Neutrophil (primary cell): ENCODE data around the gene KATNA1.
"Not testable (repeated sequence)": the region's sequence is repeated elsewhere in the genome, so short reads cannot be mapped to it uniquely, and the experiment has no call there.

Experiments used
- H3K27ac ChIP-seq: fragments of 200-600 bp; sonication (generic); 2 replicates; pipeline ENCODE4 v1.5.1; 2016; ENCODE audit warnings: mild to moderate bottlenecking, moderate library complexity
- H3K27me3 ChIP-seq: fragments of 200-600 bp; sonication (generic); 2 replicates; pipeline ENCODE4 v1.6.0; 2016; ENCODE audit warnings: mild to moderate bottlenecking
- H3K36me3 ChIP-seq: fragments of 200-600 bp; sonication (generic); 2 replicates; pipeline ENCODE4 v1.5.1; 2017
- H3K4me1 ChIP-seq, 2 experiments: fragments of 200-600 bp in 1 of 2; sonication (generic) in 1 of 2; 1 replicate in 1 of 2; 2 replicates in 1 of 2; pipeline versions ENCODE4 v1.5.1 to v1.6.1; 2013 to 2016; ENCODE audit warnings: low read depth in 1 of 2, low read length in 1 of 2, mild to moderate bottlenecking in 1 of 2, moderate library complexity in 1 of 2; ENCODE audit not compliant: control insufficient read depth in 1 of 2, insufficient read depth in 1 of 2
- H3K4me3 ChIP-seq, 2 experiments: fragments of 200-600 bp in 1 of 2; sonication (generic) in 1 of 2; 1 replicate in 1 of 2; 2 replicates in 1 of 2; pipeline ENCODE4 v1.5.1; 2013 to 2016; ENCODE audit warnings: low read depth in 1 of 2, low read length in 1 of 2, mild to moderate bottlenecking in 1 of 2, moderate library complexity in 1 of 2
- H3K9me3 ChIP-seq: fragments of 200-600 bp; sonication (generic); 2 replicates; pipeline ENCODE4 v1.5.1; 2016
- CTCF ChIP-seq: fragments of 200-600 bp; sonication (generic); IDR thresholded peaks from 2 replicates; pipeline ENCODE4 v1.5.1; 2016; ENCODE audit warnings: antibody characterized with exemption

The KATNA1 gene

GRCh38 chr6:149686230-149686629, 37.7 kb upstream of the KATNA1 start:
- Histone ChIP-seq H3K4me3 (no peak overlapping the region), H3K36me3 (peaks cover 49% of the 10 kb centered on the region), H3K27ac (no peak overlapping the region)

GRCh38 chr6:149683256-149683859, 34.8 kb upstream of the KATNA1 start:
- no peak for TF ChIP-seq CTCF
- Histone ChIP-seq H3K27me3 (no peaks in the 10 kb centered on the region), H3K4me1 (no peaks in the 10 kb centered on the region), H3K27ac (no peak overlapping the region), H3K36me3 (peaks cover 42% of the 10 kb centered on the region), H3K4me3 (no peak overlapping the region), H3K9me3 (no peaks in the 10 kb centered on the region)

More at GRCh38 chr6:149686230-149686629, 37.7 kb upstream of the KATNA1 start:
- TF ChIP-seq CTCF, result no peak
- Histone ChIP-seq H3K27me3 (no peaks in the 10 kb centered on the region), H3K4me1 (no peaks in the 10 kb centered on the region), H3K9me3 (no peaks in the 10 kb centered on the region)

GRCh38 chr6:149681845-149682244, 33.3 kb upstream of the KATNA1 start:
- H3K9me3 ChIP-seq, H3K27ac ChIP-seq, H3K4me3 ChIP-seq, H3K4me1 ChIP-seq, H3K27me3 ChIP-seq: not testable (repeated sequence)
- peaks cover 35% of the 10 kb centered on the region for H3K36me3 ChIP-seq

- peaks cover 0 to 9% of the 10 kb centered on the region in 2 experiments for H3K4me1 ChIP-seq
- H3K9me3 ChIP-seq, result no peaks in the 10 kb centered on the region
- H3K4me3 ChIP-seq, result no peak overlapping the region
- H3K27me3 ChIP-seq, result no peaks in the 10 kb centered on the region
- TF ChIP-seq CTCF, result no peak
- no peak overlapping the region for H3K27ac ChIP-seq
- peaks cover 41% of the 10 kb centered on the region for H3K36me3 ChIP-seq
Measured at GRCh38 chr6:149681209-149681608, 32.7 kb upstream of the KATNA1 start.

- H3K36me3 ChIP-seq, result peaks cover 48% of the 10 kb centered on the region
- no peaks in the 10 kb centered on the region for H3K9me3 ChIP-seq
- TF ChIP-seq CTCF, result no peak
- no peaks in the 10 kb centered on the region for H3K27me3 ChIP-seq
- H3K27ac ChIP-seq, result no peak overlapping the region
- H3K4me3 ChIP-seq, result no peak overlapping the region
- H3K4me1 ChIP-seq, result peaks cover 0 to 9% of the 10 kb centered on the region in 2 experiments
Measured at GRCh38 chr6:149680503-149680902, 32.0 kb upstream of the KATNA1 start.

- not testable (repeated sequence) for H3K27me3 ChIP-seq, H3K9me3 ChIP-seq, H3K27ac ChIP-seq, H3K4me3 ChIP-seq, H3K4me1 ChIP-seq
- H3K36me3 ChIP-seq, result peaks cover 82% of the 10 kb centered on the region
Measured at GRCh38 chr6:149672265-149672664, 23.8 kb upstream of the KATNA1 start.
